ENCODE measurements around the gene EHD4.

DNA sequence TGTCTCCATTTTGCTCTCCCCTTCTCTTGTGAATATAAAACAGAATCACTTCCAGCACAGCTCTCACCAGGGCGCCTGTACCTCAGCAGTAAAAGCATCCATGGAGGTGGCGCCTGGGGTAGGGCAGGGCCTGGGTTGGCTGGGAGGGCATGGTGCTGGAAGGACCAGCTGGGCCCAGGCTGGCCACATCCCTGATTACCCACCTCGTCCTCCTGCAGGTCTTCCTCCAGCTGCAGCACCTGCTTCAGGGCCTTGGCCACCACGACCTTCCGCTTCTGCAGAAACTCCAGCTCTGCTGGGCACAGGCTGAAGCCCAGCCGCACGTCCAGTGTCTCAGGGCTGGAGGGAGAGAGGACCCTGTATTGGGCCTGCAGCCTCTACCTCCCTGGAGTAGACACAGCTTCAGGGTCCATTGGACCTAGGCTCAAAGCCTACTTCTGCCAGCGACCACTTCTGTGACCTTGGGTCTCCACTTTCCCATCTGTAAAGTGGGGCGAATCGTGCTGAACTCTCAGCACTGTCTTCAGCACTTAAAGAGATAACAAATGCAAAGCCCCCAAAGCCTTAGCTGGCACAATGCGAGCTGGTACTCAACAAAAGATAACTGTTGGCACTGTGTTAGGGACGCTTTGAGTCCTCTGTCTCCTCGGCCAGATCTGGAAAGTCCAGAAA is 24.7 kb upstream of the EHD4 start:
- TF ChIP-seq ZNF121 (tag by site-specific recombination; IDR thresholded peaks at IDR 0.05), result no peak
- TF ChIP-seq, protein P1, sequence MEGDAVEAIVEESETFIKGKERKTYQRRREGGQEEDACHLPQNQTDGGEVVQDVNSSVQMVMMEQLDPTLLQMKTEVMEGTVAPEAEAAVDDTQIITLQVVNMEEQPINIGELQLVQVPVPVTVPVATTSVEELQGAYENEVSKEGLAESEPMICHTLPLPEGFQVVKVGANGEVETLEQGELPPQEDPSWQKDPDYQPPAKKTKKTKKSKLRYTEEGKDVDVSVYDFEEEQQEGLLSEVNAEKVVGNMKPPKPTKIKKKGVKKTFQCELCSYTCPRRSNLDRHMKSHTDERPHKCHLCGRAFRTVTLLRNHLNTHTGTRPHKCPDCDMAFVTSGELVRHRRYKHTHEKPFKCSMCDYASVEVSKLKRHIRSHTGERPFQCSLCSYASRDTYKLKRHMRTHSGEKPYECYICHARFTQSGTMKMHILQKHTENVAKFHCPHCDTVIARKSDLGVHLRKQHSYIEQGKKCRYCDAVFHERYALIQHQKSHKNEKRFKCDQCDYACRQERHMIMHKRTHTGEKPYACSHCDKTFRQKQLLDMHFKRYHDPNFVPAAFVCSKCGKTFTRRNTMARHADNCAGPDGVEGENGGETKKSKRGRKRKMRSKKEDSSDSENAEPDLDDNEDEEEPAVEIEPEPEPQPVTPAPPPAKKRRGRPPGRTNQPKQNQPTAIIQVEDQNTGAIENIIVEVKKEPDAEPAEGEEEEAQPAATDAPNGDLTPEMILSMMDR (tag by site-specific recombination; IDR thresholded peaks at IDR 0.05), result no peak
- TF ChIP-seq KLF9 (tag by site-specific recombination; IDR thresholded peaks at IDR 0.05; ENCODE audit: low read depth), result no peak
- no peak for TF ChIP-seq ZNF157 (tag by site-specific recombination; IDR thresholded peaks at IDR 0.05)
- TF ChIP-seq, protein P2, sequence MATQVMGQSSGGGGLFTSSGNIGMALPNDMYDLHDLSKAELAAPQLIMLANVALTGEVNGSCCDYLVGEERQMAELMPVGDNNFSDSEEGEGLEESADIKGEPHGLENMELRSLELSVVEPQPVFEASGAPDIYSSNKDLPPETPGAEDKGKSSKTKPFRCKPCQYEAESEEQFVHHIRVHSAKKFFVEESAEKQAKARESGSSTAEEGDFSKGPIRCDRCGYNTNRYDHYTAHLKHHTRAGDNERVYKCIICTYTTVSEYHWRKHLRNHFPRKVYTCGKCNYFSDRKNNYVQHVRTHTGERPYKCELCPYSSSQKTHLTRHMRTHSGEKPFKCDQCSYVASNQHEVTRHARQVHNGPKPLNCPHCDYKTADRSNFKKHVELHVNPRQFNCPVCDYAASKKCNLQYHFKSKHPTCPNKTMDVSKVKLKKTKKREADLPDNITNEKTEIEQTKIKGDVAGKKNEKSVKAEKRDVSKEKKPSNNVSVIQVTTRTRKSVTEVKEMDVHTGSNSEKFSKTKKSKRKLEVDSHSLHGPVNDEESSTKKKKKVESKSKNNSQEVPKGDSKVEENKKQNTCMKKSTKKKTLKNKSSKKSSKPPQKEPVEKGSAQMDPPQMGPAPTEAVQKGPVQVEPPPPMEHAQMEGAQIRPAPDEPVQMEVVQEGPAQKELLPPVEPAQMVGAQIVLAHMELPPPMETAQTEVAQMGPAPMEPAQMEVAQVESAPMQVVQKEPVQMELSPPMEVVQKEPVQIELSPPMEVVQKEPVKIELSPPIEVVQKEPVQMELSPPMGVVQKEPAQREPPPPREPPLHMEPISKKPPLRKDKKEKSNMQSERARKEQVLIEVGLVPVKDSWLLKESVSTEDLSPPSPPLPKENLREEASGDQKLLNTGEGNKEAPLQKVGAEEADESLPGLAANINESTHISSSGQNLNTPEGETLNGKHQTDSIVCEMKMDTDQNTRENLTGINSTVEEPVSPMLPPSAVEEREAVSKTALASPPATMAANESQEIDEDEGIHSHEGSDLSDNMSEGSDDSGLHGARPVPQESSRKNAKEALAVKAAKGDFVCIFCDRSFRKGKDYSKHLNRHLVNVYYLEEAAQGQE (tag by site-specific recombination; IDR thresholded peaks at IDR 0.05), result no peak
- no peak for TF ChIP-seq ZBTB21 (tag by site-specific recombination; IDR thresholded peaks at IDR 0.05)

Measured in HEK293 (cell line).